Fibroblast of peridontal ligament (primary cell): Measurements from ENCODE around the gene LIX1.

ENCODE experiments used
- DNase-seq: peaks from one replicate; pipeline ENCODE4 v3.0.0-alpha.2; 2010; ENCODE audit errors: extremely low read depth

LIX1 gene

GRCh38 chr5:97074859-97075489 lies 67.4 kb downstream of the LIX1 start:
- no peak for DNase-seq

GRCh38 chr5:97073420-97073819 lies 69.0 kb downstream of the LIX1 start:
- DNase-seq: no peak

- DNase-seq: no peak
These were observed 69.7 kb downstream of the LIX1 start for GRCh38 chr5:97072696-97073095.

DNA sequence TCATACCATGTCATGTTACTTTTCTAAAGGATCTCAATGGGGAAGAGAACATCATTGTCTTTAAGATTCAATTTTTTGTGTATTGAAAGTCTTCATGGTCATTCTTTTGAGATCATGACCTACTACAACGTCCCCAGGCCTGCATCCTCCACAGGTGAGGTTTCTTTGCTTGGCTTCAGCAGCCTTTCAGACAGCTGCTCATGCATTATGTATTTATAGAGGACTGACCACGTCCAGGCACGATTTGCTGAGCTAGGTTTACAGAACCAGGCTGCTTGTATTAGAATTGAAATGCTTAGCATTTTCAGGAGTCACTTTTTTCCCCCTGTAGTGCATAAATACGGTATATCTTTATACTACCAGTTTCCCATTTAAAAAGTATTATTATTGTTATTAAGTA lies 70.4 kb downstream of the LIX1 start:
- DNase-seq: no peak

GRCh38 chr5:97071101-97071500 lies 71.3 kb downstream of the LIX1 start:
- DNase-seq: peak; percentile 18

DNA sequence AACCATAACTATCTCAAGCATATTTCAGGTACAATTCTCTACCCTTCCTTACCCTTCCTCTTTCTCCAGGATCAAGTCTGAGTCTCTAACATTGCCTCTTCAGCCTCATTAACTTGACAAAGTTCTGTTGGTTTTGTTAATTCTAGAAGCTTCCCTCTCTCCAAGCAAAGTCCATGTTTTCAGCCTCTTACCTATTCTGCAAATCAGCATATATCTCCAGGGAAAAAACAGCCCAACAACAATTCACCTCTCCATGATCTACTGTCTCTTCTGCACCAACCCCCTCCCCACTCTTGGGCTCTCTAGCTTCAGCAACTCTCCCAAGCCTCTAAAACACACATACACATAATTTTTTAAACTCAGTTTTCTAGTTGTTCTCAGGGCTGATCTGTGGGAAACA lies 72.2 kb downstream of the LIX1 start:
- no peak for DNase-seq

DNA sequence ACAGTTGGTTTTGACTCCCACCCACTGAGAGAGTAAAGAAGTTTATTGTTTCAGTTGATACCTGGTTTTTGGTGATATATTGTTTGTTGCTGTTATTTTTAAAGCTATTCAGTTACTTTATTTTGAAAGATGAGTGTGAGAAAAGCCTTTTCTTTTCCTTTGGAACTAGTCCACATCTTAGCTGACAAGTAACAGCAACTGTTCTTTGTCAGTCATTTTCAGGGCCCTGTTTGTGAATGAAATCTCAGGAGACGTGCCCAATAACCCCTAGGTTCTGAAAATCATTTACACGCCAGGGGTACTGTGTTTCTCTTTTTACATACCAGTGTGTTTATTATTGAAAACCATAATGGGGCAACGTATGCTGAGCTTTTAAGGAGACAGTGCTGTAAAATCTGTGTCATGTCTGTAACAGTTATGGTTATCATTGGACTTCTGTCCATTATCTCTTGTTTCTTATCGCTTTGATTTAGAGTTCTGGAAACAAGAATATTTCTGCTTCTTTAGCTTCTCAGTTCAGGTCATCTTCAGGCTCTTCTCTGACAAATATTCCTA lies 75.0 kb downstream of the LIX1 start:
- DNase-seq: no peak

- no peak for DNase-seq
These were observed 76.9 kb downstream of the LIX1 start for GRCh38 chr5:97065475-97065874.

GRCh38 chr5:97063251-97063650 lies 79.2 kb downstream of the LIX1 start:
- DNase-seq: no peak

- DNase-seq: no peak
These were observed 80.4 kb downstream of the LIX1 start for GRCh38 chr5:97062046-97062445.

- no peak for DNase-seq
These were observed 86.1 kb downstream of the LIX1 start for GRCh38 chr5:97056263-97056662.

DNA sequence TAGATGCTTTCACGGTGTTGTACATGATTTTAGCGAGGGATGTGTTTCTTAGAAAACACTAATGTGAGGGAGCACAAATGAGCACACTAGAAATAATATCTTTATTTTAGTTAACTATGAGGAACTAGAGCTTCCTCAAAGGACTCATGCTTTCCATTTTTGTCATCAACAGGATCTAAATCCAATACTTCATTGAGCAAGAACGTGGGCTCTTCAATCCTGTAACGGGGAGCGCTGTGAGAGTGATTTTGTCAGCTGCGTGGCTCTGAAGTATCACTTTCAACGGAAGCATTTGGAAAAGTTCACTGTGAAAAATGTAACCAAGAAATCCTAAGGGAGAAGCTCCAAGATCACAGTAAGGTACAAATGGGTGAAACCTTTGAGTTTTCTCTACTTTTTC lies 93.2 kb downstream of the LIX1 start:
- no peak for DNase-seq

DNA sequence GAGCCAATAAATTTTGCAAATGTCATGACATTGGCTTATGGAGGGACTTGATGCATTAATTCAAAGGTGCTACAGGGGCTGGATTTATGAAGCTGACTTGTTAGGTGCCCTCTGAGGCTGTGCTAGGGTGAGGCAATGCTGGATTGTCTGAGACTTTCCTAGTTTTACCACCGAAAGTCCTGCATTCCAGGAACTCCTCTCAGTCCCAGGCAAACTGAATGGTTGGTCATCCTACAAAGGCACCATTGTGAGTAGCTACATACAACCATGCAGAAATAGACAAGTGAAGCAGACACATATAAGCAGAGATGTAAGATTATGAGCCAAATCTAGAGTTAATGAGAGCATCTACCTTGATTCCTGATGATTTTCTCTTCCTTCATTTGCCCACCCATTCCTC lies 95.3 kb downstream of the LIX1 start:
- no peak for DNase-seq

DNA sequence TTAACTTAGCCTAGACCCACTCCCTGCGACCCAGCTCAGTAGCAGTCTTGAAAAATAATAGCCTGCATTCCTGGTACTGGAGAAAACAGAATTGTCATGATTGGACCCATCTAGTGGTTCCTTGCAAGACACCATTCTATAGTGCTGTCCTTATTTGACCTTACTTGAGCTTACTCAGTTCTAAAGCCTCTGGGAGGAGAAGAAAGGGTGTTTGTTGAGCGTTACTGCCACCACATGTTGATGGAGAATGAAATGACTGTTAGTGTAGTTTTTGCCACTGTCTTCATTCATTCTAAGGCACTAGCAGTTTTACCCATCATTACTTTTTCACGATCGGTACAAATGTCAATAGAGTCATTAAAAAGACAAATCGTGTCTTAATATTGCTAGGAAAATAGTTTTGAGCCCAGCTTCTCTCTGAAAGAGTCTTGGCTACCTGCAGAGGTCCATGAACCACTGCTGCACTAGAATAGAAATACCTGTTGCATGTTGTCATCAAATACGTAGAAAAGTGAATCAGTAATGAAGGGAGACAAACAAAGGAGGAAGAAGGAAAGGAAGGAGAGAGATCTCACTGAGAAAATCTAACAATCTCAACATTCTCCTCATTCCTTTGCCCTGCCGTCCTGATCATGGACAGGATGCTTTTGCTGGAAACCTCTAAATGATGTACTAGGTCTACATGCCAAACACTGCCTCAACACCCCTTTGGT lies 96.0 kb downstream of the LIX1 start:
- DNase-seq: peak; percentile 53

DNA sequence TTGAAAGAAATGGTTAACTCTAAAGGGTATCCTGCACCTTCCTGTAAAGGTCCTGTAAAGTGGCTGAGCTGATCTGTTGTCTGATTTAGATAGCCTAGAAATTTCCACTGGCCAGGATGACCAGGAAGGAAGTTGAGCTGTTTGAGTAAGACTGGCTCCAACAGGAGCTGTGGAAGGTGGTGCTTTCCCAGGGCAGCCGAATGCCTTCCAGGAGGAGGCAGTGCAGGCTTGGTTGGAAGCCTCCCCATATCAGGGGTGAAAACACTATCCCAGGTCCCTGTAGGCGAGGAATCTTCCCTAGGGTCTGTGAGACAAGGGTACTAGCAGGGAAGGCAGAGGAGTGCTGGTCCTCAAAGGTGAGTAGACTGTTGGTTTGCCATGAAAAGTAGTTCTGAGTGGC lies 98.4 kb downstream of the LIX1 start:
- DNase-seq: no peak

GRCh38 chr5:97043511-97043910 lies 98.9 kb downstream of the LIX1 start:
- no peak for DNase-seq

DNA sequence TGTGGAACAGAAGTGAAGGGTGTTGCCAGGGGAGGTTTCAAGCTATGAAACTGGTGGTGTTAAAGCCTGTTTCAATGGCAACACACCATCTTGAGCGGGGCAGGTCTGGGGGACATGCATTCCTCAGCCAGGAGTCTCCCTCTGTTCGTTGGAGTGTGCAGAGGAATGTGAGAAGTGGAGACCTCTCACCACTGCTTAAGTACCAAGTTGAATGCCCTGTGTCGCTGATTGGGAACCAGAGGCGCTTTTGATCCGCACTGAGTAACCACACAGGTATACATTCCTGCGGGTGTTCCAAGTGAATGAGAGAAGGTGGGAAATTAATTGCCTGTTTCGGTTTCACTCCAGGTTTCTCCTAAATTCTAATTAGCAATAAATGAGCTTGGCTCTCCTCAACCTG lies 99.4 kb downstream of the LIX1 start:
- DNase-seq: no peak
